GM20000 (cell line): ENCODE measurements around the gene FRMD5.
"Not testable (repeated sequence)": the region's sequence is repeated elsewhere in the genome, so short reads cannot be mapped to it uniquely, and the experiment has no call there.

Source experiments
- DNase-seq: peaks from one replicate; pipeline ENCODE4 v3.0.0; 2012; ENCODE audit warnings: low spot score
- TF ChIP-seq, protein P1 (sequence below): IDR thresholded peaks from 2 replicates; pipeline ENCODE4 v1.5.1; 2012; ENCODE audit warnings: mild to moderate bottlenecking, control low read depth; ENCODE audit errors: extremely low read depth, missing control alignments

Gene FRMD5

GRCh38 chr15:44023176-44023575 lies 171.9 kb downstream of the FRMD5 start:
- TF ChIP-seq, protein P1, sequence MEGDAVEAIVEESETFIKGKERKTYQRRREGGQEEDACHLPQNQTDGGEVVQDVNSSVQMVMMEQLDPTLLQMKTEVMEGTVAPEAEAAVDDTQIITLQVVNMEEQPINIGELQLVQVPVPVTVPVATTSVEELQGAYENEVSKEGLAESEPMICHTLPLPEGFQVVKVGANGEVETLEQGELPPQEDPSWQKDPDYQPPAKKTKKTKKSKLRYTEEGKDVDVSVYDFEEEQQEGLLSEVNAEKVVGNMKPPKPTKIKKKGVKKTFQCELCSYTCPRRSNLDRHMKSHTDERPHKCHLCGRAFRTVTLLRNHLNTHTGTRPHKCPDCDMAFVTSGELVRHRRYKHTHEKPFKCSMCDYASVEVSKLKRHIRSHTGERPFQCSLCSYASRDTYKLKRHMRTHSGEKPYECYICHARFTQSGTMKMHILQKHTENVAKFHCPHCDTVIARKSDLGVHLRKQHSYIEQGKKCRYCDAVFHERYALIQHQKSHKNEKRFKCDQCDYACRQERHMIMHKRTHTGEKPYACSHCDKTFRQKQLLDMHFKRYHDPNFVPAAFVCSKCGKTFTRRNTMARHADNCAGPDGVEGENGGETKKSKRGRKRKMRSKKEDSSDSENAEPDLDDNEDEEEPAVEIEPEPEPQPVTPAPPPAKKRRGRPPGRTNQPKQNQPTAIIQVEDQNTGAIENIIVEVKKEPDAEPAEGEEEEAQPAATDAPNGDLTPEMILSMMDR = no peak
- no peak for DNase-seq

- DNase-seq = no peak
- TF ChIP-seq, protein P1 = no peak
Observed at GRCh38 chr15:44018151-44018550, 176.9 kb downstream of the FRMD5 start.

GRCh38 chr15:44015545-44016305 lies 179.3 kb downstream of the FRMD5 start:
- no peak for DNase-seq
- TF ChIP-seq, protein P1 = no peak

GRCh38 chr15:44011238-44011854 lies 183.7 kb downstream of the FRMD5 start:
- TF ChIP-seq, protein P1 = no peak
- DNase-seq = no peak

GRCh38 chr15:44010089-44010488 lies 185.0 kb downstream of the FRMD5 start:
- TF ChIP-seq, protein P1 = no peak
- DNase-seq = no peak

GRCh38 chr15:44009038-44009437 lies 186.0 kb downstream of the FRMD5 start:
- DNase-seq = no peak
- TF ChIP-seq, protein P1 = no peak

GRCh38 chr15:44000248-44000647 lies 194.8 kb downstream of the FRMD5 start:
- DNase-seq = not testable (repeated sequence)

- TF ChIP-seq, protein P1 = no peak
- DNase-seq = no peak
Observed at GRCh38 chr15:43998607-43999006, 196.5 kb downstream of the FRMD5 start.
